DOHH2 (cell line): ENCODE data around the gene PRKCZ.

Source experiments
- H3F3A ChIP-seq: fragments of 200-600 bp; sonication (generic), shearing (Covaris generic); 2 replicates; pipeline ENCODE4 v1.6.0; 2016; ENCODE audit warnings: antibody characterized with exemption, mild to moderate bottlenecking; ENCODE audit not compliant: control insufficient read depth, insufficient read depth
- H3K27ac ChIP-seq: fragments of 200-600 bp; sonication (generic); 2 replicates; pipeline ENCODE4 v1.5.1; 2014; ENCODE audit warnings: low read depth, mild to moderate bottlenecking, low read length, moderate library complexity
- H3K27me3 ChIP-seq: fragments of 200-600 bp; sonication (generic); 2 replicates; pipeline ENCODE4 v1.6.1; 2014; ENCODE audit warnings: mild to moderate bottlenecking, low read length, mixed read lengths; ENCODE audit not compliant: control insufficient read depth
- H3K36me3 ChIP-seq: fragments of 200-600 bp; sonication (generic); 2 replicates; pipeline ENCODE4 v1.6.1; 2014; ENCODE audit warnings: mild to moderate bottlenecking, low read length, moderate library complexity, mixed read lengths; ENCODE audit not compliant: control insufficient read depth
- H3K4me1 ChIP-seq: fragments of 200-600 bp; sonication (generic); 2 replicates; pipeline ENCODE4 v1.6.1; 2014; ENCODE audit warnings: mild to moderate bottlenecking, low read length, mixed read lengths; ENCODE audit not compliant: control insufficient read depth
- H3K4me2 ChIP-seq: fragments of 200-600 bp; sonication (generic); 2 replicates; pipeline ENCODE4 v1.6.0; 2014; ENCODE audit warnings: mild to moderate bottlenecking, low read length, moderate library complexity
- H3K4me3 ChIP-seq: fragments of 200-600 bp; sonication (generic); 2 replicates; pipeline ENCODE4 v1.5.1; 2014; ENCODE audit warnings: mild to moderate bottlenecking, low read length, mixed read lengths
- H3K79me2 ChIP-seq: fragments of 200-600 bp; sonication (generic); 2 replicates; pipeline ENCODE4 v1.6.1; 2014; ENCODE audit warnings: mild to moderate bottlenecking, low read length, mixed read lengths; ENCODE audit not compliant: control insufficient read depth
- H3K9me2 ChIP-seq: fragments of 200-600 bp; sonication (generic); replicated peaks from 2 replicates; pipeline ENCODE4 v1.6.1; 2014; ENCODE audit warnings: mild to moderate bottlenecking, low read length, mixed read lengths; ENCODE audit not compliant: control insufficient read depth
- H3K9me3 ChIP-seq: fragments of 200-600 bp; sonication (generic); 2 replicates; pipeline ENCODE4 v1.6.1; 2014; ENCODE audit warnings: antibody characterized with exemption, low read length, mixed read lengths; ENCODE audit not compliant: control insufficient read depth, insufficient read depth
- H4K20me1 ChIP-seq: fragments of 200-600 bp; sonication (generic); 2 replicates; pipeline ENCODE4 v1.6.0; 2014; ENCODE audit warnings: low read depth, mild to moderate bottlenecking, antibody characterized with exemption, low read length, moderate library complexity; ENCODE audit not compliant: control insufficient read depth, insufficient read depth
- EZH2phosphoT487 ChIP-seq: fragments of 200-600 bp; sonication (generic); IDR thresholded peaks from 2 replicates; pipeline ENCODE4 v1.6.1; 2017; ENCODE audit warnings: borderline replicate concordance, mild to moderate bottlenecking, antibody characterized with exemption, low read length, moderate library complexity, mixed read lengths
- TF ChIP-seq, protein P1 (sequence below): fragments of 200-600 bp; sonication (generic); IDR thresholded peaks from one replicate; pipeline ENCODE4 v1.5.1; 2014; ENCODE audit warnings: antibody characterized with exemption, mild to moderate bottlenecking, low read depth, low read length; ENCODE audit not compliant: poor library complexity, severe bottlenecking

The PRKCZ gene

DNA sequence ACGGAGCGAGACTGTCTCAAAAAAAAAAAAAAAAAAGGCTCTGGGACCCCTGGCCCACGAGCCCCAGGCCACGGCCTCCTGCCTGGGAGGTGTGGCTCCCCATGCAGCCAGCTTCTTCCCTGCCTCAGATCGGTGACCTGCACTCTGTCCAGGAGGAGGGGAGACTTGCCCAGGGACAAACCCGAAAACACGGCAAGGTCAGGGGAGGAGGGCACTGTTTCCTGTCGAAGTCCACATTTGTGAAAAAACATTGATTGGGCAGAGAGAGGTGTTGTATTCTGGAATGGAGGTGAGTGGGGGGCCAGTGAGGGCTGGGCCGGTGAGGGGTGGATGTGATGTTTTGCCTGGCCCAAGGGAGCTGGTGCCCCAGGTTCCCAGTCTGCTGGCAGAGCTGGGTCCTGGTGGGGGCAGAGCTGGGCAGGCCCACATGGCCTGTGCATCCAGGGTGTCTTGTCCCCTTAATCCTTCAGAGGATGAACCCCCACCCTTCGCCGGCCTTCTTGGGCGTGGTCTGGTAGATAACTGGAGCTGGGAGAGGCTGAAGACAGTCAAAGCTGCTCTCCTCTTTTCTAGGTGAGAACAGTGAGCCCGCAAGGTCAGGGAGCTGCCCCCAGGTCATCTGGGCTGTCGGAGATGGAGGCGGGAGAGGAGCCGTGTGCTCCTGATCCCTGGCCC, 156.7 kb downstream of the PRKCZ start:
- H3K9me2 ChIP-seq, result no peaks in the 10 kb centered on the region

DNA sequence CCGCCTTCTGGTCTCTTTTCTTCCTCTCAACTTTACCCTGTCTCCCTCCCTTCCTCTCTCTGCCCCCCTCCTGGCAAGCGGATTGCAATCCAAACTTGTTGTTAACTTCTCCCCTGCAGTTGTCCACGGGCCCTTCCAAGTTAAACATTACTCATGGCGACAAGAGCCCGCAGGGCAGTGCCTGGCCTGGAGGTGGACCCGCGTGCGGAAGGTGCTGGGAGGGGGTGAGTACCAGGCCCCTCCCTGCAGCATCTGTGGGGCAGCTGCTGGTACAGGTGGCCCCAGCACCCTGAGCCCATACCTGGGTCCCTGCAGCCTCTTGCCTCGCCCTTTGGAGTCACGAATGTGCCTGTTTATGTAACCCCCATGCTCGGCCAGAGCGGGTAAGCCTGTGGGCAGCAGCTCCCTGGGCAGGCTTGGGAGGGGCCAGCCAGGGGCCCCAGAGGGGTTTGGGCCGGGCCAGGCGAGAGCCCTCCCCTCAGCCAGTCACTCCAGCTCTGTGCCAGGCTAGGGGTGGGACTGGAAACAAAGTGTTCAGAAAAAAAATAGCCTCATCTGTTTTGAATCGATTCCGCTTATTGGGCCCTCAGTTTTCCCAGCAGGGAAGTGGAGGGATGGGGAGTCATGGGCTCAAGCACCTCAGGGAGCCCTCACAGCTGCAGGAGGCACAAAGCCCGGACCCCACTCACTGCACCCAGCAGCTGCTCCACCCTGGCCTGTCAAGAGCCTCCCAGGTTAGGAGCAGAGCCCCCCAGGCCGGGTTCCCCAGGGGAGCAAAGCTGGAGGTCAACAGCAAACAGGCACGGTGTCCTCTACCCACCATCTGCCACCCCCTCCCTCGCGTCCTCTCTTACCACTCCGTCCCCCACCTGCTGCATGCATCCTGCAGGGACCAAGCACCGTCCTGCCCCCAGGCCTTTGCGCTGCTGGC, 158.4 kb downstream of the PRKCZ start:
- H3K4me2 ChIP-seq, result no peak overlapping the region
- peaks cover 7% of the 10 kb centered on the region; the same call in 1 of the 2 replicates for H3K27me3 ChIP-seq
- H3K27ac ChIP-seq, result no peak overlapping the region
- H3F3A ChIP-seq, result no peaks in the 10 kb centered on the region
- H3K9me3 ChIP-seq, result no peaks in the 10 kb centered on the region
- H3K9me2 ChIP-seq, result no peaks in the 10 kb centered on the region
- H3K4me1 ChIP-seq, result peaks cover 13% of the 10 kb centered on the region
- TF ChIP-seq, protein P1, sequence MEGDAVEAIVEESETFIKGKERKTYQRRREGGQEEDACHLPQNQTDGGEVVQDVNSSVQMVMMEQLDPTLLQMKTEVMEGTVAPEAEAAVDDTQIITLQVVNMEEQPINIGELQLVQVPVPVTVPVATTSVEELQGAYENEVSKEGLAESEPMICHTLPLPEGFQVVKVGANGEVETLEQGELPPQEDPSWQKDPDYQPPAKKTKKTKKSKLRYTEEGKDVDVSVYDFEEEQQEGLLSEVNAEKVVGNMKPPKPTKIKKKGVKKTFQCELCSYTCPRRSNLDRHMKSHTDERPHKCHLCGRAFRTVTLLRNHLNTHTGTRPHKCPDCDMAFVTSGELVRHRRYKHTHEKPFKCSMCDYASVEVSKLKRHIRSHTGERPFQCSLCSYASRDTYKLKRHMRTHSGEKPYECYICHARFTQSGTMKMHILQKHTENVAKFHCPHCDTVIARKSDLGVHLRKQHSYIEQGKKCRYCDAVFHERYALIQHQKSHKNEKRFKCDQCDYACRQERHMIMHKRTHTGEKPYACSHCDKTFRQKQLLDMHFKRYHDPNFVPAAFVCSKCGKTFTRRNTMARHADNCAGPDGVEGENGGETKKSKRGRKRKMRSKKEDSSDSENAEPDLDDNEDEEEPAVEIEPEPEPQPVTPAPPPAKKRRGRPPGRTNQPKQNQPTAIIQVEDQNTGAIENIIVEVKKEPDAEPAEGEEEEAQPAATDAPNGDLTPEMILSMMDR, result no peak
- TF ChIP-seq EZH2phosphoT487, result no peak
- H3K4me3 ChIP-seq, result no peak overlapping the region
- no peaks in the 10 kb centered on the region for H3K79me2 ChIP-seq
- H4K20me1 ChIP-seq, result no peaks in the 10 kb centered on the region
- no peaks in the 10 kb centered on the region for H3K36me3 ChIP-seq

More for the DNA sequence above, 156.7 kb downstream of the PRKCZ start:
- TF ChIP-seq EZH2phosphoT487, result no peak
- TF ChIP-seq, protein P1, result no peak
- Histone ChIP-seq H3F3A (no peaks in the 10 kb centered on the region), H3K27ac (no peak overlapping the region), H3K27me3 (peaks cover 9% of the 10 kb centered on the region; the same call in 1 of the 2 replicates), H3K9me3 (no peaks in the 10 kb centered on the region), H3K4me2 (no peak overlapping the region), H3K79me2 (no peaks in the 10 kb centered on the region), H3K4me3 (no peak overlapping the region), H3K4me1 (peaks cover 13% of the 10 kb centered on the region), H4K20me1 (no peaks in the 10 kb centered on the region), H3K36me3 (no peaks in the 10 kb centered on the region)

DNA sequence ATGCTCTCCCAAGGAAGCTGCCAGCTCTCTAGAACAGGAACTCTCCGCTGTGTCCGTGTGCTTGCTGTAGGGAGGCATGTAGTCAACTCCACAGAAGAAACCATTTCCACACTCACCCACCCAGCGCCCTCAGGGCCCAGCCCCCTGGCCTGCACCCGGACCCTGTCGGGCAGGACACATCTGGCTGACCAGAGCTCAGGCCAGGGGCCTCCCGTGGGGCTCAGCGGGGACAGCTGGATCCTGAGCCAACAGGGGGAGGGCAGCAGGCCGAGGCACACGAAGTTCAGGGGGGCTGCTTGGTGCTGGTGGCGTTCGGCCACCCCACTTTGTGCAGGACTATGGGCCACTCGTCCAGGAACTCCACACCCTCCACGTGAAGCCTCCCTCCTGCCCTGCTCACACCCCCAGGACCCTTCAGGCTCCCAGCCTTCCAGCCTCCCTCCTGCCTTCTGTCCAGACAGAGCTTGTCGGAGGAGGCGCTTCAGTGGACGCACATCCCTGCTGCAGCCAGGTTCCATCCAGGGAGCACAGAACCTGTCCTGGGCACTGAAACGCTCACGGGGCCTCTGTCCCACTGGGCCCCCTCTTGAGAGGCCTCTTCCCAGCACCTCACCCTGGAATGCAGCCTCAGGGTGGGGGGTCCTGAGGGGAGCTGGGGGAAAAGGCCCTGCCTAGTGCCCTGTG, 159.3 kb downstream of the PRKCZ start:
- Histone ChIP-seq H3K9me2 (no peaks in the 10 kb centered on the region), H3K4me3 (no peak overlapping the region), H4K20me1 (no peaks in the 10 kb centered on the region), H3K79me2 (no peaks in the 10 kb centered on the region), H3K36me3 (no peaks in the 10 kb centered on the region), H3F3A (no peaks in the 10 kb centered on the region), H3K4me2 (no peak overlapping the region), H3K27ac (no peak overlapping the region), H3K4me1 (peaks cover 7% of the 10 kb centered on the region), H3K27me3 (peaks cover 7% of the 10 kb centered on the region; the same call in 1 of the 2 replicates), H3K9me3 (no peaks in the 10 kb centered on the region)
- TF ChIP-seq, protein P1, result no peak
- TF ChIP-seq EZH2phosphoT487, result no peak
